BLaER1 (cell line): ENCODE results near the gene GPRC5A.
"Not testable (repeated sequence)": the region's sequence is repeated elsewhere in the genome, so short reads cannot be mapped to it uniquely, and the experiment has no call there.

Experiments used
- H3K27ac ChIP-seq: shearing (Covaris generic); formaldehyde crosslinking; 2 replicates; pipeline ENCODE4 v1.8.1; 2022
- H3K27me3 ChIP-seq: shearing (Covaris generic); formaldehyde crosslinking; 2 replicates; pipeline ENCODE4 v1.8.1; 2022
- H3K36me3 ChIP-seq: shearing (Covaris generic); formaldehyde crosslinking; 2 replicates; pipeline ENCODE4 v1.8.1; 2022
- H3K4me1 ChIP-seq: shearing (Covaris generic); formaldehyde crosslinking; 2 replicates; pipeline ENCODE4 v1.8.1; 2022
- H3K4me2 ChIP-seq: shearing (Covaris generic); formaldehyde crosslinking; 2 replicates; pipeline ENCODE4 v1.8.1; 2022
- H3K4me3 ChIP-seq: shearing (Covaris generic); formaldehyde crosslinking; 2 replicates; pipeline ENCODE4 v1.8.1; 2022
- H3K9ac ChIP-seq: shearing (Covaris generic); formaldehyde crosslinking; 2 replicates; pipeline ENCODE4 v1.8.1; 2022
- H3K9me3 ChIP-seq: shearing (Covaris generic); formaldehyde crosslinking; 2 replicates; pipeline ENCODE4 v1.8.1; 2022
- H4K20me1 ChIP-seq: shearing (Covaris generic); formaldehyde crosslinking; 2 replicates; pipeline ENCODE4 v1.8.1; 2022
- Cebpa-rat ChIP-seq: shearing (Covaris generic); IDR thresholded peaks from 2 replicates; pipeline ENCODE4 v1.8.1; 2022

GPRC5A gene, protein sequence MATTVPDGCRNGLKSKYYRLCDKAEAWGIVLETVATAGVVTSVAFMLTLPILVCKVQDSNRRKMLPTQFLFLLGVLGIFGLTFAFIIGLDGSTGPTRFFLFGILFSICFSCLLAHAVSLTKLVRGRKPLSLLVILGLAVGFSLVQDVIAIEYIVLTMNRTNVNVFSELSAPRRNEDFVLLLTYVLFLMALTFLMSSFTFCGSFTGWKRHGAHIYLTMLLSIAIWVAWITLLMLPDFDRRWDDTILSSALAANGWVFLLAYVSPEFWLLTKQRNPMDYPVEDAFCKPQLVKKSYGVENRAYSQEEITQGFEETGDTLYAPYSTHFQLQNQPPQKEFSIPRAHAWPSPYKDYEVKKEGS

DNA sequence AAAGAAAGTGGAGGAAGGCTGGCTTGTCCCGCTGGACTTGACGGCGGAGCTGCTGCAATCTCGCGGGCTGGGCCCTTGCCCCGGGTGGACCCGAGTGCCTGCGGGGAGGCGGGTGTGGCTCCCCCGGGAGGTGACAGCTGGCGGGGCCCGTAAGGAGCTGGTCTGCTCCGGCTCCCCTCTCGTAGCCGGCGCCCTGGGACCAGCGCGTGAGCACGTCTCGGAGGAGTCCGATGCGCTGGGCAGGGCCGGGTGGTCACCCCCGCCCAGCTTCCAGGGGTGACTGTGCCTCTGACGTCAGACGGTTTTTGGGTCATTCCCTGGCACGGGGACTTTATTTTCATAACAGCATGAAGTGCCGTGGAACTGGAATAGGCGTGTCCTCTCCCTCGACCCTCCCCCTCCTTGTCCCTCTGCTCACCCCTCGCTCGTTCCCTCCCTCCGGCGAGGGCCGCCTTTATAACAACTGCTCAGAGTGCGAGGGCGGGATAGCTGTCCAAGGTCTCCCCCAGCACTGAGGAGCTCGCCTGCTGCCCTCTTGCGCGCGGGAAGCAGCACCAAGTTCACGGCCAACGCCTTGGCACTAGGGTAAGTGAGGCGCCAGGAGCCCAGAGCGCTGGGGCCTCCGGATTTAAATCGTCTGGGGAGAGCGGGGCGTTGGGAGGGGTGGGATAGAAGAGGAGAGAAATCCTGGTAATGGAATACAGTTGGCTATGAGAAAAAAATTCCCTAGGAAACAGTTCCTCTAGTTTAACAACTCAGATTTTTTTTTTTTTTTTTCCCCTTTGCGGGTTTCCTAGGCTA is at the start of gene GPRC5A:
Gene GPRC5A (plus strand): TSS at position 483 of the 801 bp plus-strand sequence. CDS start 16,688 bp downstream, outside the sequence.
- Histone ChIP-seq H4K20me1 (peaks cover 5% of the 10 kb centered on the region; the same call in 1 of the 2 replicates), H3K4me1 (peaks cover 10% of the 10 kb centered on the region), H3K36me3 (no peaks in the 10 kb centered on the region), H3K27me3 (peaks cover 40% of the 10 kb centered on the region), H3K4me3 (peak within 1 kb of the TSS; percentile 61), H3K9ac (0 out of 2 replicates have a peak within 1 kb of the TSS, but pooled peaks have one; percentile 15), H3K9me3 (no peaks in the 10 kb centered on the region), H3K27ac (no peak within 1 kb of the TSS), H3K4me2 (peak within 1 kb of the TSS; percentile 95)
- no peak for TF ChIP-seq Cebpa-rat

DNA sequence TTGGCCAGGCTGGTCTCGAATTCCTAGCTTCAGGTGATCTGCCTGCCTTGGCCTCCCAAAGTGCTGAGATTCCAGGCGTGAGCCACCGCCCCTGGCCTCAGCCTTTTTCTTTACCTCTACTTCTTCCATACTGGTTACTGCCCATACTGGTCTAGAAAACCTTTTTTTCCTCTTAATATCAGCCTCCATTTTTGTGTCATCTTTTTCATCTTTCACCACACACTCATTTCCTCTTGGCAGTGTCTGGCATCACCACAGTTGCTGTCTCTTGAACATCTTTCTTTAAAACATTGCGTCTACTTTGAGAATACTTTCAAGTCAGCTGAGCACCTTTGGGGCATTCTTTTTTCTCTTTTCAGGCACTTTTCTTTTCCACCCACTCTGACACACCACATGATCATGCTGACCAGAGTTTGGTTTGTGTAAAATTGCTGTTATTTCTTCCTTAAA is 45.5 kb upstream of the GPRC5A start:
- no peak overlapping the region for H3K27ac ChIP-seq
- TF ChIP-seq Cebpa-rat: no peak
- no peaks in the 10 kb centered on the region for H3K27me3 ChIP-seq
- H3K9ac ChIP-seq: no peak overlapping the region
- H3K4me2 ChIP-seq: no peak overlapping the region
- H4K20me1 ChIP-seq: no peaks in the 10 kb centered on the region
- H3K36me3 ChIP-seq: peaks cover 17% of the 10 kb centered on the region; the same call in 1 of the 2 replicates
- no peak overlapping the region for H3K4me3 ChIP-seq
- peaks cover 4% of the 10 kb centered on the region for H3K9me3 ChIP-seq
- H3K4me1 ChIP-seq: no peaks in the 10 kb centered on the region

DNA sequence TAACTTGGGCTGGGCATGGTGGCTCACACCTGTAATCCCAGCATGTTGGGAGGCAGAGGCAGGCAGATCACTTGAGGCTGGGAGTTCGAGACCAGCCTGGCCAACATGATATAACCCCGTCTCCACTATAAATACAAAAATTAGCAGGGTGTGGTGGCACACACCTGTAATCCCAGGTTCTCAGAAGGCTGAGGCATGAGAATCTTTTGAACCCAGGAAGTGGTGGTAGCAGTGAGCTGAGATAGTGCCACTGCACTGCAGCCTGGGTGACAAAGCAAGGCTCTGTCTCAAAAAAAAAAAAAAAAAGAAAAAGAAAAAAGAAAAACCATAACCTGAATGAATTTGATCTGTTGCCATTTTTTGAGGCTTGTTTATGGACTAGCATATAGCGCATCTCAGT is 44.6 kb upstream of the GPRC5A start:
- not testable (repeated sequence) for H3K27me3 ChIP-seq, H3K4me1 ChIP-seq, H4K20me1 ChIP-seq, H3K4me3 ChIP-seq, H3K9ac ChIP-seq, H3K4me2 ChIP-seq, H3K27ac ChIP-seq
- peaks cover 14% of the 10 kb centered on the region for H3K9me3 ChIP-seq
- peaks cover 26% of the 10 kb centered on the region for H3K36me3 ChIP-seq

DNA sequence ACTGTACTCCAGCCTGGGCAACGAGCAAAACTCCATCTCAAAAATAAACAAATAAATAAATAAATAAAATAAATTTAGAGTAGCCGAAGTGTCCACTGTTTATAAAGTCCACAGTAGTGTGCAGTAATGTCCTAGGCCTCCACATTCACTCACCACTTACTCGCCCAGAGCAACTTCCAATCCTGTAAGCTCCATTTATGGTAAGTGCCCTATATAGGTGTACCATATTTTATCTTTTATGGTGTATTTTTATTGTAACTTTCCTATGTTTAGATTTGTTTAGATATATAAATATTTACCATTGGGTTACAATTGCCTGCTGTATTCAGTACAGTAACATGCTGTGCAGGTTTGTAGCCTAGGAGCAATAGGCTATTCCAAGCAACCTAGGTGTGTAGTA is 37.9 kb upstream of the GPRC5A start:
- Histone ChIP-seq H3K9ac (no peak overlapping the region), H3K4me3 (no peak overlapping the region), H3K36me3 (peaks cover 13% of the 10 kb centered on the region), H3K4me2 (no peak overlapping the region), H3K27ac (no peak overlapping the region), H3K9me3 (peaks cover 14% of the 10 kb centered on the region), H3K4me1 (no peaks in the 10 kb centered on the region), H3K27me3 (no peaks in the 10 kb centered on the region), H4K20me1 (no peaks in the 10 kb centered on the region)
- no peak for TF ChIP-seq Cebpa-rat

DNA sequence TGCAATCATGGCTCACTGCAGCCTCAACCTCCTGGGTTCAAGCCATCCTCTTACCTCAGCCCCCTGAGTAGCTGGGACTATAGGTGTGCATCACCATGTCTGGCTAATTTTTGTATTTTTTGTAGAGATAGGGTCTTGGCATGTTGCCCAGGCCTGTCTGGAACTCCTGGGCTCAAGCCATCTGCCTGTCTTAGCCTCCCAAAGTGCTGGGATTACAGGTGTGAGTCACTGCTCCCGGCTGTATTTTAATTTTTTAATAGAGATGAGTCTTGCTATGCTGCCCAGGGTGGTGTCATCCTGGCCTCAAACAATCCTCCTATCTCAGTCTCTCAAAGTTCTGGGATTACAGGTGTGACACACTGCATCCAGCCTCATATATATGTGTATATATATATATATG is 31.7 kb upstream of the GPRC5A start:
- Histone ChIP-seq H3K9ac (no peak overlapping the region), H3K4me2 (no peak overlapping the region), H3K36me3 (peaks cover 32% of the 10 kb centered on the region), H3K9me3 (peaks cover 4% of the 10 kb centered on the region; the same call in 1 of the 2 replicates), H4K20me1 (no peaks in the 10 kb centered on the region), H3K27me3 (no peaks in the 10 kb centered on the region), H3K27ac (no peak overlapping the region), H3K4me1 (no peaks in the 10 kb centered on the region), H3K4me3 (no peak overlapping the region)
- TF ChIP-seq Cebpa-rat: no peak

DNA sequence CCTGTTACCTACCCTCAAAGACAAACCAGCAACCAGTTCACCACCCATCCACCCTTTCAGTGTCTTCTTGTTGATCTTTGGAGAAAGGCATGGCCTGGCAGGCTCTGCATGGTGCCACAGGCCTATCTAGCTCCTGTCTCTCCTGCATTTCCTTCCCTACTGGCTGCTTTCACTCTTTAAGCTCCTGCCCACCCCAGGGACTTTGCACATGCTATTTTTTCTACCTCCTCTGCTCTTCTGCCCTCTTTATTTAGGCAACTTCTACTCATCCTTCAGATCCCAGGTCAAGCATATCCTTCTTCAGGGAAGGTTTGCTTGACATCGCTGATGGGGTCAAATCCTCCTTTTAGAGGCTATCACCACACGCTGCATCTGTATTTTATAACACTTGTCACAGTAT is 27.1 kb upstream of the GPRC5A start:
- no peak for TF ChIP-seq Cebpa-rat
- Histone ChIP-seq H4K20me1 (no peaks in the 10 kb centered on the region), H3K4me3 (no peak overlapping the region), H3K9ac (no peak overlapping the region), H3K27me3 (no peaks in the 10 kb centered on the region), H3K4me2 (no peak overlapping the region), H3K9me3 (peaks cover 4% of the 10 kb centered on the region; the same call in 1 of the 2 replicates), H3K27ac (no peak overlapping the region), H3K4me1 (no peaks in the 10 kb centered on the region), H3K36me3 (peaks cover 32% of the 10 kb centered on the region)

DNA sequence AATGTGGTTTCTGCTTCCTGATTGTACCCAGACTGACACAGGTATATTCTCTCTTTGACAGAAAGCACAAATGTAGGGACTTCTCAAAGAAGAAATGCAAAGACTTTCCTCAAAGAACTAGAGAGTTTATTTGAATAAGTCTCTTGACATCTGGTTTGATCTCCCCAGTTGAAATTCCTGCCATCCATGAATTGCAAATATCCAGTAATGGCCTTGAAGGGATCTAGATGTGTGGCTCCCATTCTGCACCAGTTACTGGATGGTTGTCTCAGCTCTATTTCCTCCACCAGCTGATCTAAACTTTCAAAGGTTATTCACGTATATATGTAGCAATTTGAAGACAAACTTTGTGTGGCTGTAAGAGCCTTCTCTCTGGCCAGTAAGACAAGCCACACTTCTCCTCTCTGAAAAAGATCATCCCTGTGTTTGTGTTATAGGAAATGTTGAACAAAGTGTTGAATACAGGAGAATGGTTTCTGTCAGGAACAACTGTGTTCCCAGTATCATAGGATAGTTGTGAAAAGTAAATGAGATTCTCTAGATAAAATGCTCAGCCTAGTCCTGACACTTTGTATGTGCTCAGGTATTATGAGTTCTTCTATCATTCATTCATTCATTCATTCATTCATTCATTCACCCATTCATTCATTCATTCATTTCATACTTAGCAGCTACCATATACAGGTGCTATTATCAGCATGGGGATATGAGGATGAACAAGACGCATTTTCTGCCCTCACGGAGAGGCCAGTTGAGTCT is 22.7 kb upstream of the GPRC5A start:
- no peak overlapping the region for H3K9ac ChIP-seq
- no peaks in the 10 kb centered on the region for H3K4me1 ChIP-seq
- no peaks in the 10 kb centered on the region for H4K20me1 ChIP-seq
- no peak overlapping the region for H3K4me3 ChIP-seq
- H3K36me3 ChIP-seq: peaks cover 6% of the 10 kb centered on the region
- H3K4me2 ChIP-seq: no peak overlapping the region
- H3K27ac ChIP-seq: no peak overlapping the region
- no peak for TF ChIP-seq Cebpa-rat
- H3K27me3 ChIP-seq: no peaks in the 10 kb centered on the region
- H3K9me3 ChIP-seq: peaks cover 4% of the 10 kb centered on the region; the same call in 1 of the 2 replicates

DNA sequence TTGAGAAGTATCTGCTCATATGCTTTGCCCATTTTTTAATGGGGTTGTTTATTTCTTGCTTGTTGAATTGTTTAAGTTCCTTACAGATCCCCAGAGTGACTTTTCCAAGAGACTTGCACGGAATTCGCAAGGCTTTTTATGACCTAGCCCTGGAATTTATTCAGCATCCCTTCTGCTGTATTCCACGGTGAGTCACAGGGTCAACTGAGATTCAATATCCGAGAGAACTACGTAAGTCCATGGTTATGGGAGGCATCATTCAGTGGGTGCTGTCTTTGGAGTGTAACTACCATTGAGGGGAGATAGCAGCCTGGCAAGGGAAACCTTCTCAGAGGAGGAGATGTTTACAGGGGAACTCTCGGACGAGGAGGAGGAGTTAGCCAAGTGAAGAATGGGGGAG is 20.9 kb upstream of the GPRC5A start:
- Histone ChIP-seq H3K36me3 (no peaks in the 10 kb centered on the region; the same call in 1 of the 2 replicates), H3K4me2 (no peak overlapping the region), H3K27ac (no peak overlapping the region), H3K27me3 (no peaks in the 10 kb centered on the region), H3K9me3 (no peaks in the 10 kb centered on the region), H4K20me1 (no peaks in the 10 kb centered on the region), H3K9ac (no peak overlapping the region), H3K4me3 (no peak overlapping the region), H3K4me1 (peaks cover 4% of the 10 kb centered on the region; the same call in 1 of the 2 replicates)
- TF ChIP-seq Cebpa-rat: no peak

DNA sequence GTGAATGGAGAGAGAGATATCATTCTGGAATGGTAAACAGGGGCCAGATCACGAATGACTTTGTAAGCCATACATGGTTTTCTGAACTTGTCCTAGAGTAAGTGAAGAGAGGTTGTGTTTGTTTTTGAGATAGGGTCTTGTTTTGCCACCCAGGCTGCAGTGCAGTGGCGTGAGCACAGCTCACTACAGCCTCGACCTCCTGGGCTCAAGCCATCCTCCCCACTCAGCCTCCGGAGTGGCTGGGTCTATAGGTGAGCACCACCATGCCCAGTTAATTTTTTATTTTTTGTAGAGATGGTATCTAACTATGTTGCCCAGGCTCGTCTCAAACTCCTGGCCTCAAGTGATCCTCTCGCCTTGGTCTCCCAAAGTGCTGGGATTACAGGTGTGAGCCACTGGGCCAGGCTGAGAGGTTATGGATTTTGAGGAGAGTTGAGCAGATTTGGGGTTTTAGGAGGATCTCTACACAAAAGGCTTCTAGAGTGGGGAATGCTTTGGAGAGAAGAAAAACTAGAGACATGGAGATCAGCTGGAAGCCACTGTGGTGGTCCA is 19.7 kb upstream of the GPRC5A start:
- Histone ChIP-seq H3K27me3 (no peaks in the 10 kb centered on the region), H4K20me1 (no peaks in the 10 kb centered on the region), H3K9ac (no peak overlapping the region), H3K27ac (no peak overlapping the region), H3K4me3 (no peak overlapping the region), H3K36me3 (no peaks in the 10 kb centered on the region; the same call in 1 of the 2 replicates), H3K4me1 (peaks cover 4% of the 10 kb centered on the region; the same call in 1 of the 2 replicates), H3K4me2 (no peak overlapping the region), H3K9me3 (no peaks in the 10 kb centered on the region)
- TF ChIP-seq Cebpa-rat: no peak
